Sigmoid colon (tissue), 3 donors: Measurements from ENCODE around the gene WNT3A.

Experiments used
- POLR2A ChIP-seq, 2 donors: fragments of 450-650 bp; IDR thresholded peaks; one replicate each; pipeline ENCODE4 v1.6.1; 2016; ENCODE audit warnings: antibody characterized with exemption in 2 of 2, mild to moderate bottlenecking in 2 of 2, moderate library complexity in 2 of 2
- TF ChIP-seq, protein P1 (sequence below), 4 experiments: fragments of 450-650 bp in 3 of 4; fragments of 200-600 bp in 1 of 4; IDR thresholded peaks; one replicate each; pipeline ENCODE4 v1.5.1; 2016 to 2019; ENCODE audit warnings: antibody characterized with exemption in 4 of 4, mild to moderate bottlenecking in 3 of 4, moderate library complexity in 2 of 4

DNA sequence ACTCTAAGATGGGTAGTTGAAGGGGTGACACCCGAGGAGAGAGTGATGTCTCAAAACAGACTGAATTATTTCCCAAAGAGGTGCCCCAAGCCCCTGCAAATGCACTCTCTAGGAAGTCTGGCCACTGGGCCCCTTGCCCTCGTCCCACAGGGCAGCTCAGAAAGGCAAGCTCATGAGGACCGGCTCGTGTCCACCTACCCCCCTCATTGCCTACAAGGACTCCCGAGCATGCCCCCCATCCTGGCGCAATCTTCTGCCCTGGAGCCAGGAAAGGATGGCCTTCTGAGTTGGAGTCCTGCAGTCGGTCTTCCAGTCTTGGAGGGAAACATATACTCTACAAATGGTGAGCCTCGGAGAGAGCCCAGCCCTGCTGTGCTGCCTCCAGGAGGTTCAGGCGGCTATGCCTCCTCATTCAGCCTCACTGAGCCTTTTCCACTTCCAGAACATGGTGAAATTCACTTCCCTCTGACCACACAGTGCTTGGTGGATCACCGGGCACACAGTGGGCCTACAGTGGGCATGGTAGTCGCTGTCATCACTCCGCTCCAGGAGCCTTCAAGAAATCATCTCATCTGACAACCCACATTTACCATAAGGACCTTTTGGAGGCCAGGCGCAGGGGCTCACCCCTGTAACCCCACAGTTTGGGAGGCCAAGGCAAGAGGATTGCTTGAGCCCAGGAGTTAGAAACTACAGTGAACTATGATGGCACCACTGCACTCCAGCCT lies 5.8 kb upstream of the WNT3A start:
- TF ChIP-seq, protein P1, sequence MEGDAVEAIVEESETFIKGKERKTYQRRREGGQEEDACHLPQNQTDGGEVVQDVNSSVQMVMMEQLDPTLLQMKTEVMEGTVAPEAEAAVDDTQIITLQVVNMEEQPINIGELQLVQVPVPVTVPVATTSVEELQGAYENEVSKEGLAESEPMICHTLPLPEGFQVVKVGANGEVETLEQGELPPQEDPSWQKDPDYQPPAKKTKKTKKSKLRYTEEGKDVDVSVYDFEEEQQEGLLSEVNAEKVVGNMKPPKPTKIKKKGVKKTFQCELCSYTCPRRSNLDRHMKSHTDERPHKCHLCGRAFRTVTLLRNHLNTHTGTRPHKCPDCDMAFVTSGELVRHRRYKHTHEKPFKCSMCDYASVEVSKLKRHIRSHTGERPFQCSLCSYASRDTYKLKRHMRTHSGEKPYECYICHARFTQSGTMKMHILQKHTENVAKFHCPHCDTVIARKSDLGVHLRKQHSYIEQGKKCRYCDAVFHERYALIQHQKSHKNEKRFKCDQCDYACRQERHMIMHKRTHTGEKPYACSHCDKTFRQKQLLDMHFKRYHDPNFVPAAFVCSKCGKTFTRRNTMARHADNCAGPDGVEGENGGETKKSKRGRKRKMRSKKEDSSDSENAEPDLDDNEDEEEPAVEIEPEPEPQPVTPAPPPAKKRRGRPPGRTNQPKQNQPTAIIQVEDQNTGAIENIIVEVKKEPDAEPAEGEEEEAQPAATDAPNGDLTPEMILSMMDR (IDR thresholded peaks at IDR 0.05), result no peak
- TF ChIP-seq POLR2A (IDR thresholded peaks at IDR 0.05), result no peak
